SK-N-SH (cell line): ENCODE measurements around the gene VPS9D1. TPM values are rescaled to one million over a fixed set of nuclear protein-coding genes. Genes with fewer than 3 reads are reported as not detected.
A peak's percentile ranks its signal among the peaks of the same experiment; 100 is the strongest.
"Not testable (repeated sequence)": the region's sequence is repeated elsewhere in the genome, so short reads cannot be mapped to it uniquely, and the experiment has no call there.

ENCODE experiments used
- CTCF ChIA-PET: fragments of 300-600, 350-600 bp; formaldehyde crosslinking; extraction: SDS; loops from one replicate; lab custom pipeline; 2021; lab: Yijun Ruan, JAX
- POLR2A ChIA-PET: fragments of 350-600 bp; sonication (Branson Sonifier 250); formaldehyde crosslinking; extraction: SDS; loops from one replicate; lab custom pipeline; 2020; ENCODE audit warnings: antibody characterized with exemption, inconsistent platforms; lab: Yijun Ruan, JAX
- DNase-seq: peaks from one replicate; pipeline ENCODE4 v3.0.0; 2012
- H2AFZ ChIP-seq: fragments of 200-600 bp; sonication (generic); 2 replicates; pipeline ENCODE4 v1.8.1; 2016; ENCODE audit warnings: antibody characterized with exemption, mild to moderate bottlenecking, low read depth
- H3F3A ChIP-seq: fragments of 200-600 bp; sonication (generic); replicated peaks from 2 replicates; pipeline ENCODE3; 2016; ENCODE audit warnings: antibody characterized with exemption, mild to moderate bottlenecking; ENCODE audit not compliant: insufficient read depth
- H3K27ac ChIP-seq, 2 experiments: fragments of 200-500 bp in 1 of 2; fragments of 200-600 bp in 1 of 2; sonication (Bioruptor generic) in 1 of 2; sonication (generic), shearing (Covaris generic) in 1 of 2; 2 replicates each; pipeline versions ENCODE4 v1.5.1 to v1.6.1; 2014 to 2016; ENCODE audit warnings: low read depth in 2 of 2, inconsistent platforms in 1 of 2, low read length in 1 of 2, mild to moderate bottlenecking in 1 of 2, mixed read lengths in 1 of 2
- H3K27me3 ChIP-seq: fragments of 200-600 bp; sonication (generic), shearing (Covaris generic); 2 replicates; pipeline ENCODE4 v1.6.1; 2016; ENCODE audit warnings: mixed run types; ENCODE audit not compliant: insufficient read depth
- H3K36me3 ChIP-seq, 2 experiments: fragments of 200-500 bp in 1 of 2; fragments of 200-600 bp in 1 of 2; sonication (Bioruptor generic) in 1 of 2; sonication (generic) in 1 of 2; replicated peaks in 1 of 2; 2 replicates each; pipeline versions ENCODE3 to v1.5.1; 2014 to 2016; ENCODE audit warnings: low read length in 1 of 2, mild to moderate bottlenecking in 1 of 2; ENCODE audit not compliant: insufficient read depth in 2 of 2, control insufficient read depth in 1 of 2
- H3K4me1 ChIP-seq, 2 experiments: fragments of 200-500 bp in 1 of 2; fragments of 200-600 bp in 1 of 2; sonication (Bioruptor generic) in 1 of 2; sonication (generic), shearing (Covaris generic) in 1 of 2; 2 replicates each; pipeline versions ENCODE4 v1.5.1 to v1.6.1; 2014 to 2016; ENCODE audit warnings: low read depth in 1 of 2, low read length in 1 of 2, mixed run types in 1 of 2; ENCODE audit not compliant: insufficient read depth in 2 of 2, control insufficient read depth in 1 of 2
- H3K4me2 ChIP-seq: fragments of 200-600 bp; sonication (generic), shearing (Covaris generic); 2 replicates; pipeline ENCODE4 v1.6.1; 2017; ENCODE audit warnings: mixed run types
- H3K4me3 ChIP-seq, 2 experiments: fragments of 200-500 bp in 1 of 2; fragments of 200-600 bp in 1 of 2; sonication (Bioruptor generic) in 1 of 2; sonication (generic), shearing (Covaris generic) in 1 of 2; 2 replicates each; pipeline versions ENCODE4 v1.5.1 to v1.8.1; 2014 to 2016; ENCODE audit warnings: low read depth in 2 of 2, inconsistent platforms in 1 of 2, low read length in 1 of 2, mild to moderate bottlenecking in 1 of 2, mixed read lengths in 1 of 2, moderate library complexity in 1 of 2
- H3K79me2 ChIP-seq: fragments of 200-600 bp; sonication (generic); 2 replicates; pipeline ENCODE4 v1.8.1; 2017; ENCODE audit warnings: mild to moderate bottlenecking; ENCODE audit not compliant: insufficient read depth
- H3K9ac ChIP-seq: fragments of 200-600 bp; sonication (generic); 2 replicates; pipeline ENCODE4 v1.6.1; 2017; ENCODE audit warnings: mixed run types
- H3K9me2 ChIP-seq: fragments of 200-600 bp; sonication (generic); 2 replicates; pipeline ENCODE4 v1.6.1; 2017; ENCODE audit warnings: mixed run types
- H3K9me3 ChIP-seq: fragments of 200-600 bp; sonication (generic); 2 replicates; pipeline ENCODE4 v1.6.1; 2017; ENCODE audit warnings: mixed run types, mild to moderate bottlenecking, moderate library complexity
- H4K20me1 ChIP-seq: fragments of 200-600 bp; sonication (generic); 2 replicates; pipeline ENCODE4 v1.6.1; 2017; ENCODE audit warnings: mild to moderate bottlenecking, mixed run types; ENCODE audit not compliant: insufficient read depth
- CHD2 ChIP-seq: fragments of 150-350 bp; IDR thresholded peaks from 2 replicates; pipeline ENCODE4 v1.6.1; 2018; ENCODE audit warnings: low read length; ENCODE audit not compliant: partially characterized antibody
- EP300 ChIP-seq, 2 experiments: IDR thresholded peaks; 2 replicates each; pipeline versions ENCODE4 v1.4.0 to v1.6.1; 2012; ENCODE audit warnings: borderline replicate concordance in 1 of 2, low read depth in 1 of 2, low read length in 1 of 2
- EZH2phosphoT487 ChIP-seq: fragments of 200-600 bp; sonication (generic); IDR thresholded peaks from 2 replicates; pipeline ENCODE4 v1.6.1; 2017; ENCODE audit warnings: low read depth, mixed run types, mild to moderate bottlenecking, antibody characterized with exemption, moderate library complexity, borderline replicate concordance
- FOSL2 ChIP-seq: IDR thresholded peaks from 2 replicates; pipeline ENCODE4 v1.4.0; 2012; ENCODE audit warnings: low read depth, mild to moderate bottlenecking, moderate library complexity, borderline replicate concordance
- JUND ChIP-seq: IDR thresholded peaks from 2 replicates; pipeline ENCODE4 v1.4.0; 2012
- MXI1 ChIP-seq: IDR thresholded peaks from 2 replicates; pipeline ENCODE4 v1.6.1; 2012; ENCODE audit warnings: mild to moderate bottlenecking, low read depth, low read length, improper control_type of control experiment
- RAD21 ChIP-seq: IDR thresholded peaks from 2 replicates; pipeline ENCODE4 v1.6.1; 2012; ENCODE audit warnings: mild to moderate bottlenecking, low read length
- RCOR1 ChIP-seq: fragments of 150-350 bp; IDR thresholded peaks from 2 replicates; pipeline ENCODE4 v1.6.1; 2017; ENCODE audit warnings: antibody characterized with exemption, low read length
- RFX5 ChIP-seq: IDR thresholded peaks from 2 replicates; pipeline ENCODE4 v1.6.1; 2012; ENCODE audit warnings: mild to moderate bottlenecking, improper control_type of control experiment, low read length
- SIN3A ChIP-seq: IDR thresholded peaks from 2 replicates; pipeline ENCODE4 v1.6.1; 2012; ENCODE audit warnings: low read depth, mild to moderate bottlenecking, low read length, moderate library complexity, borderline replicate concordance
- SMC3 ChIP-seq: IDR thresholded peaks from 2 replicates; pipeline ENCODE4 v1.6.1; 2012; ENCODE audit warnings: low read depth, low read length, improper control_type of control experiment
- WGBS: methylation state at CpG from one replicate; pipeline ENCODE4 v1.1.6; 2017; ENCODE audit warnings: low lambda C conversion rate; 5-methylcytosine and 5-hydroxymethylcytosine counted together
- polyA plus RNA-seq, 3 experiments: library from polyadenylated mRNA; depleted of rRNA; stranded (reverse); fragments of >200 nt; gene quantifications; 2 replicates each; pipeline ENCODE4 v1.2.3, GENCODE V29; 2012
- TF ChIP-seq, protein P1 (sequence below): fragments of 200-600 bp; sonication (generic); IDR thresholded peaks from 2 replicates; pipeline ENCODE4 v1.6.1; 2017; ENCODE audit warnings: antibody characterized with exemption, mild to moderate bottlenecking, moderate library complexity
- TF ChIP-seq, protein P2 (sequence below): IDR thresholded peaks from 2 replicates; pipeline ENCODE4 v1.4.0; 2012; ENCODE audit warnings: low read depth, borderline replicate concordance
- TF ChIP-seq, protein P3 (sequence below): fragments of 150-350 bp; IDR thresholded peaks from 2 replicates; pipeline ENCODE4 v1.6.1; 2017; ENCODE audit warnings: antibody characterized with exemption, low read length, low read depth, borderline replicate concordance
- TF ChIP-seq, protein P4 (sequence below): IDR thresholded peaks from 2 replicates; pipeline ENCODE4 v1.6.1; 2012; ENCODE audit warnings: mild to moderate bottlenecking, low read depth, low read length, moderate library complexity

VPS9D1 gene
- polyA plus RNA-seq, 1 of the 3 experiments (the other 2 are of a cell fraction), result 10.1 TPM

DNA sequence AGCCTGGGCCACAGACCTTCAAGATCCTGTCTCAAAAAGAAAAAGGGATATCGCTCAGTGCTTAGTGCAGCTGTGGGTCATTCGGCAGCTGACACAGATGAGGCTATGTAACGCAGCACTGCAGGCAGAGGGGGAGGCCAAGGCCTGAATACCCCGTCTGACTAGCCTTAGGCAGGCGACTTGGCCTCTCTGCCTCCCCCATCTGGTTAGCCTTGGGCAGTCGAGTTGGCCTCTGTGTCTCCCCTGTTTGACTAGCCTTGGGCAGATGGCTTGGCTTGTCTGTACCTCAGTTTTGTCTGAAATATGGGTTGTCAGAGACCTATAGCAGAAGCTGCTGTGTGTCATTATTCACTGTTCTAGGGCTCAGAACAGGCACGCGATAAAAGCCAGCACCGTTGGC, 53.1 kb downstream of the VPS9D1 start:
- CTCF ChIA-PET, result interaction anchor here (0.8 to 2.5 kb wide), 5 partner anchors 9 to 103 kb away, joined by 3 to 8 read pairs (median 4); partner anchors contain the start of genes CHMP1A and SPATA33
- POLR2A ChIA-PET, result interaction anchor here (0.6 to 1.4 kb wide), 3 partner anchors 10 to 151 kb away, joined by 3 to 4 read pairs (median 3); partner anchors contain the start of genes CDK10 and CHMP1A

DNA sequence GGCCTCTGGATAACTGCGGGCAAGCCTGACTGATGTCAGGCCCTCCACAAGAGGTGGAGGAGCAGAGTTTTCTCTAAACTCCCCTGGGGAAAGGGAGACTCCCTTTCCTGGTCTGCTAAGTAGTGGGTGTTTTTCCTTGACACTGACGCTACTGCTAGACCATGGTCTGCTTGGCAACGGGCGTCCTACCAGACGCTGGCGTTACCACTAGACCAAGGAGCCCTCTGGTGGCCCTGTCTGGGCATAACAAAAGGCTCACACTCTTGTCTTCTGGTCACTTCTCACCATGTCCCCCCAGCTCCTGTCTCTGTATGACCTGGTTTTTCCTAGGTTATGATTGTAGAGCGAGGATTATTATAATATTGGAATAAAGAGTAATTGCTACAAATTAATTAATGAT, 53.7 kb downstream of the VPS9D1 start:
- DNase-seq, H3F3A ChIP-seq, H3K9ac ChIP-seq, H3K27ac ChIP-seq, H3K27me3 ChIP-seq, H3K9me2 ChIP-seq, H3K4me3 ChIP-seq, H4K20me1 ChIP-seq, H2AFZ ChIP-seq, H3K4me2 ChIP-seq, H3K79me2 ChIP-seq, H3K9me3 ChIP-seq, H3K4me1 ChIP-seq, POLR2A ChIA-PET: not testable (repeated sequence)
- CTCF ChIA-PET, result interaction anchor here (0.8 to 2.5 kb wide), 4 partner anchors 8 to 103 kb away, joined by 3 to 8 read pairs (median 5); partner anchors contain the start of genes CHMP1A and SPATA33
- H3K36me3 ChIP-seq, result peaks cover 0 to 10% of the 10 kb centered on the region in 2 experiments
- 42% methylated on average over 1 of the region's 7 CpGs for WGBS
- TF ChIP-seq SMC3 (peak; percentile 37; the same call in 1 of the 2 replicates), RAD21 (peak; percentile 60)
- TF ChIP-seq, protein P1, sequence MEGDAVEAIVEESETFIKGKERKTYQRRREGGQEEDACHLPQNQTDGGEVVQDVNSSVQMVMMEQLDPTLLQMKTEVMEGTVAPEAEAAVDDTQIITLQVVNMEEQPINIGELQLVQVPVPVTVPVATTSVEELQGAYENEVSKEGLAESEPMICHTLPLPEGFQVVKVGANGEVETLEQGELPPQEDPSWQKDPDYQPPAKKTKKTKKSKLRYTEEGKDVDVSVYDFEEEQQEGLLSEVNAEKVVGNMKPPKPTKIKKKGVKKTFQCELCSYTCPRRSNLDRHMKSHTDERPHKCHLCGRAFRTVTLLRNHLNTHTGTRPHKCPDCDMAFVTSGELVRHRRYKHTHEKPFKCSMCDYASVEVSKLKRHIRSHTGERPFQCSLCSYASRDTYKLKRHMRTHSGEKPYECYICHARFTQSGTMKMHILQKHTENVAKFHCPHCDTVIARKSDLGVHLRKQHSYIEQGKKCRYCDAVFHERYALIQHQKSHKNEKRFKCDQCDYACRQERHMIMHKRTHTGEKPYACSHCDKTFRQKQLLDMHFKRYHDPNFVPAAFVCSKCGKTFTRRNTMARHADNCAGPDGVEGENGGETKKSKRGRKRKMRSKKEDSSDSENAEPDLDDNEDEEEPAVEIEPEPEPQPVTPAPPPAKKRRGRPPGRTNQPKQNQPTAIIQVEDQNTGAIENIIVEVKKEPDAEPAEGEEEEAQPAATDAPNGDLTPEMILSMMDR, result peak; percentile 42

More for the DNA sequence above, 53.1 kb downstream of the VPS9D1 start:
- no peak overlapping the region for H2AFZ ChIP-seq
- H4K20me1 ChIP-seq, result no peaks in the 10 kb centered on the region
- H3K4me1 ChIP-seq, result no peaks in the 10 kb centered on the region
- no peaks in the 10 kb centered on the region for H3K27me3 ChIP-seq
- peaks cover 0 to 10% of the 10 kb centered on the region in 2 experiments for H3K36me3 ChIP-seq
- H3K79me2 ChIP-seq, result no peaks in the 10 kb centered on the region
- 79% methylated on average over 5 of the region's 9 CpGs for WGBS
- no peaks in the 10 kb centered on the region for H3K9me3 ChIP-seq
- no peaks in the 10 kb centered on the region for H3K9me2 ChIP-seq
- no peak overlapping the region for H3K9ac ChIP-seq
- no peak overlapping the region for H3K27ac ChIP-seq
- peaks cover 4% of the 10 kb centered on the region for H3F3A ChIP-seq
- TF ChIP-seq JUND (no peak), SIN3A (no peak), RFX5 (no peak), EZH2phosphoT487 (no peak), FOSL2 (no peak), EP300 (IDR thresholded peaks at IDR 0.05; ENCODE audit: borderline replicate concordance in 1 of 2, low read depth in 1 of 2, low read length in 1 of 2) (no peak), RCOR1 (no peak), CHD2 (no peak), RAD21 (no peak), MXI1 (no peak)
- TF ChIP-seq, protein P2, sequence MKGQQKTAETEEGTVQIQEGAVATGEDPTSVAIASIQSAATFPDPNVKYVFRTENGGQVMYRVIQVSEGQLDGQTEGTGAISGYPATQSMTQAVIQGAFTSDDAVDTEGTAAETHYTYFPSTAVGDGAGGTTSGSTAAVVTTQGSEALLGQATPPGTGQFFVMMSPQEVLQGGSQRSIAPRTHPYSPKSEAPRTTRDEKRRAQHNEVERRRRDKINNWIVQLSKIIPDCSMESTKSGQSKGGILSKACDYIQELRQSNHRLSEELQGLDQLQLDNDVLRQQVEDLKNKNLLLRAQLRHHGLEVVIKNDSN, result no peak
- TF ChIP-seq, protein P3, sequence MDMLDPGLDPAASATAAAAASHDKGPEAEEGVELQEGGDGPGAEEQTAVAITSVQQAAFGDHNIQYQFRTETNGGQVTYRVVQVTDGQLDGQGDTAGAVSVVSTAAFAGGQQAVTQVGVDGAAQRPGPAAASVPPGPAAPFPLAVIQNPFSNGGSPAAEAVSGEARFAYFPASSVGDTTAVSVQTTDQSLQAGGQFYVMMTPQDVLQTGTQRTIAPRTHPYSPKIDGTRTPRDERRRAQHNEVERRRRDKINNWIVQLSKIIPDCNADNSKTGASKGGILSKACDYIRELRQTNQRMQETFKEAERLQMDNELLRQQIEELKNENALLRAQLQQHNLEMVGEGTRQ, result no peak
- TF ChIP-seq, protein P4, sequence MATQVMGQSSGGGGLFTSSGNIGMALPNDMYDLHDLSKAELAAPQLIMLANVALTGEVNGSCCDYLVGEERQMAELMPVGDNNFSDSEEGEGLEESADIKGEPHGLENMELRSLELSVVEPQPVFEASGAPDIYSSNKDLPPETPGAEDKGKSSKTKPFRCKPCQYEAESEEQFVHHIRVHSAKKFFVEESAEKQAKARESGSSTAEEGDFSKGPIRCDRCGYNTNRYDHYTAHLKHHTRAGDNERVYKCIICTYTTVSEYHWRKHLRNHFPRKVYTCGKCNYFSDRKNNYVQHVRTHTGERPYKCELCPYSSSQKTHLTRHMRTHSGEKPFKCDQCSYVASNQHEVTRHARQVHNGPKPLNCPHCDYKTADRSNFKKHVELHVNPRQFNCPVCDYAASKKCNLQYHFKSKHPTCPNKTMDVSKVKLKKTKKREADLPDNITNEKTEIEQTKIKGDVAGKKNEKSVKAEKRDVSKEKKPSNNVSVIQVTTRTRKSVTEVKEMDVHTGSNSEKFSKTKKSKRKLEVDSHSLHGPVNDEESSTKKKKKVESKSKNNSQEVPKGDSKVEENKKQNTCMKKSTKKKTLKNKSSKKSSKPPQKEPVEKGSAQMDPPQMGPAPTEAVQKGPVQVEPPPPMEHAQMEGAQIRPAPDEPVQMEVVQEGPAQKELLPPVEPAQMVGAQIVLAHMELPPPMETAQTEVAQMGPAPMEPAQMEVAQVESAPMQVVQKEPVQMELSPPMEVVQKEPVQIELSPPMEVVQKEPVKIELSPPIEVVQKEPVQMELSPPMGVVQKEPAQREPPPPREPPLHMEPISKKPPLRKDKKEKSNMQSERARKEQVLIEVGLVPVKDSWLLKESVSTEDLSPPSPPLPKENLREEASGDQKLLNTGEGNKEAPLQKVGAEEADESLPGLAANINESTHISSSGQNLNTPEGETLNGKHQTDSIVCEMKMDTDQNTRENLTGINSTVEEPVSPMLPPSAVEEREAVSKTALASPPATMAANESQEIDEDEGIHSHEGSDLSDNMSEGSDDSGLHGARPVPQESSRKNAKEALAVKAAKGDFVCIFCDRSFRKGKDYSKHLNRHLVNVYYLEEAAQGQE, result no peak
- DNase-seq, result no peak
- H3K4me3 ChIP-seq, result no peak overlapping the region
- H3K4me2 ChIP-seq, result no peak overlapping the region

DNA sequence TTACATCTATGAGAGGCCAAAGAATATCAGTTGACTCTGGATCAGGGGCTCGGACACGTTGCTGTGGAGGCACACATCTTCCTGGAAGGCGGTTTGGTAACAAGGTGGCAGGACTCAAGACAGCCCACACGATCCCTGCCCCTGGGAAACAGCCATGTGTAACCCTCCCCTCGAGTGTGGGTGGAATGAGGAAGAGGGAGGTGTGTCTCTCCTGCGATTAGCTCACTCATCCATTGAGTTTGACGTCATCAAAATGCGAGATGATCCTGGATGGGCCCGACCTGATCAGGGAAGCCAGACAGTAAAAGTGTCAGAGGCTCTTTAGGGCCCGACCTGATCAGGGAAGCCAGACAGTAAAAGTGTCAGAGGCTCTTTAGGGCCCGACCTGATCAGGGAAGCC, 56.5 kb downstream of the VPS9D1 start:
- CTCF ChIA-PET, H3K9me2 ChIP-seq, H3K4me3 ChIP-seq, POLR2A ChIA-PET, DNase-seq, H3K27ac ChIP-seq, H3K9me3 ChIP-seq, H3F3A ChIP-seq, H3K9ac ChIP-seq, H3K27me3 ChIP-seq, H3K4me2 ChIP-seq, H2AFZ ChIP-seq, H4K20me1 ChIP-seq, H3K4me1 ChIP-seq: not testable (repeated sequence)
- H3K36me3 ChIP-seq, result peaks cover 11 to 28% of the 10 kb centered on the region in 2 experiments
- WGBS, result 84% methylated on average over 11 of the region's 11 CpGs
- H3K79me2 ChIP-seq, result peaks cover 18% of the 10 kb centered on the region; the same call in 1 of the 2 replicates
